H1 (cell line): ENCODE data around the gene P3H2. TPM values are rescaled to one million over a fixed set of nuclear protein-coding genes. Genes with fewer than 3 reads are reported as not detected.

Experiments used
- ASH2L ChIP-seq: fragments of 200-600, 300-600 bp; sonication (generic); IDR thresholded peaks from one replicate; pipeline ENCODE4 v1.7.1; 2017; ENCODE audit warnings: low read length
- HDAC2 ChIP-seq, 2 experiments: fragments of 300-600 bp in 1 of 2; sonication (generic) in 1 of 2; IDR thresholded peaks; 2 replicates each; pipeline ENCODE4 v1.6.1; 2011 to 2012; ENCODE audit warnings: low read depth in 2 of 2, low read length in 2 of 2, mild to moderate bottlenecking in 2 of 2, moderate library complexity in 2 of 2, borderline replicate concordance in 1 of 2, inconsistent platforms in 1 of 2
- JUN ChIP-seq: IDR thresholded peaks from 2 replicates; pipeline ENCODE4 v1.6.1; 2011; ENCODE audit warnings: low read depth, mild to moderate bottlenecking, improper control_type of control experiment, low read length
- POU5F1 ChIP-seq: IDR thresholded peaks from 2 replicates; pipeline ENCODE4 v1.6.1; 2011; ENCODE audit warnings: low read depth, mild to moderate bottlenecking, low read length, moderate library complexity
- RAD21 ChIP-seq, 2 experiments: IDR thresholded peaks in 1 of 2; conservative IDR thresholded peaks in 1 of 2; 2 replicates each; pipeline ENCODE4 v1.6.1; 2011; ENCODE audit warnings: low read depth in 2 of 2, low read length in 2 of 2, improper control_type of control experiment in 1 of 2, inconsistent platforms in 1 of 2, mild to moderate bottlenecking in 1 of 2, moderate library complexity in 1 of 2
- SP1 ChIP-seq: IDR thresholded peaks from 2 replicates; pipeline ENCODE4 v1.6.1; 2011; ENCODE audit warnings: low read depth, low read length
- SRF ChIP-seq: IDR thresholded peaks from 2 replicates; pipeline ENCODE4 v1.6.1; 2011; ENCODE audit warnings: mild to moderate bottlenecking, low read depth, low read length, moderate library complexity
- TCF12 ChIP-seq: IDR thresholded peaks from 2 replicates; pipeline ENCODE4 v1.6.1; 2011; ENCODE audit warnings: low read depth, mild to moderate bottlenecking, low read length
- polyA plus RNA-seq, 7 experiments: library from polyadenylated mRNA; depleted of rRNA in 3 of 7; stranded (reverse) in 5 of 7; unstranded in 2 of 7; fragments of >200 nt in 5 of 7; fragments of 200-250 nt in 2 of 7; gene quantifications; 1 replicate in 5 of 7; 2 replicates in 1 of 7; 4 replicates in 1 of 7; pipeline versions ENCODE4 v1.2.1 to v1.2.3, GENCODE V29; 2011 to 2013; ENCODE audit warnings: missing spikeins in 2 of 7, mixed read lengths in 2 of 7
- total RNA-seq: library from RNA; stranded (reverse); fragmentation: NEBNext Ultra II Directional; extraction: Animal tissue kit (Norgen Biotek cat#: 25700); gene quantifications from 2 replicates; pipeline ENCODE4 v1.2.1, GENCODE V29; 2021
- TF ChIP-seq, protein P1 (sequence below): fragments of 300-600 bp; sonication (generic); IDR thresholded peaks from 2 replicates; pipeline ENCODE4 v1.7.1; 2012; ENCODE audit warnings: low read length, moderate library complexity, mild to moderate bottlenecking, inconsistent platforms; ENCODE audit not compliant: insufficient replicate concordance
- TF ChIP-seq, protein P2 (sequence below): IDR thresholded peaks from 2 replicates; pipeline ENCODE4 v1.6.1; 2012; ENCODE audit warnings: inconsistent platforms

Gene P3H2
- total and polyA plus RNA-seq, 2 of the 8 experiments (the other 6 are each of a cell fraction or from before 2014, with no cell fraction given): 40.5 to 60.4 TPM

- peak; percentile 48 to 61; a peak in 2 of 4 replicates for TF ChIP-seq HDAC2 (IDR thresholded peaks at IDR 0.05; ENCODE audit: borderline replicate concordance in 1 of 2, low read depth in 2 of 2, low read length in 2 of 2)
- peak; percentile 48; the same call in 1 of the 2 replicates for TF ChIP-seq POU5F1
- peak in 1 of 2 experiments; percentile 16; a peak in 2 of 4 replicates for TF ChIP-seq RAD21 (IDR thresholded peaks at IDR 0.05 in 1 of 2, conservative IDR thresholded peaks at IDR 0.05 in 1 of 2; ENCODE audit: low read depth in 2 of 2, low read length in 2 of 2)
- TF ChIP-seq ASH2L: no peak
- TF ChIP-seq SP1: 0 out of 2 replicates have a peak, but pooled peaks have one; percentile 27
- TF ChIP-seq JUN: no peak
- no peak for TF ChIP-seq SRF
- TF ChIP-seq TCF12: peak; percentile 74; the same call in 1 of the 2 replicates
- TF ChIP-seq, protein P1, sequence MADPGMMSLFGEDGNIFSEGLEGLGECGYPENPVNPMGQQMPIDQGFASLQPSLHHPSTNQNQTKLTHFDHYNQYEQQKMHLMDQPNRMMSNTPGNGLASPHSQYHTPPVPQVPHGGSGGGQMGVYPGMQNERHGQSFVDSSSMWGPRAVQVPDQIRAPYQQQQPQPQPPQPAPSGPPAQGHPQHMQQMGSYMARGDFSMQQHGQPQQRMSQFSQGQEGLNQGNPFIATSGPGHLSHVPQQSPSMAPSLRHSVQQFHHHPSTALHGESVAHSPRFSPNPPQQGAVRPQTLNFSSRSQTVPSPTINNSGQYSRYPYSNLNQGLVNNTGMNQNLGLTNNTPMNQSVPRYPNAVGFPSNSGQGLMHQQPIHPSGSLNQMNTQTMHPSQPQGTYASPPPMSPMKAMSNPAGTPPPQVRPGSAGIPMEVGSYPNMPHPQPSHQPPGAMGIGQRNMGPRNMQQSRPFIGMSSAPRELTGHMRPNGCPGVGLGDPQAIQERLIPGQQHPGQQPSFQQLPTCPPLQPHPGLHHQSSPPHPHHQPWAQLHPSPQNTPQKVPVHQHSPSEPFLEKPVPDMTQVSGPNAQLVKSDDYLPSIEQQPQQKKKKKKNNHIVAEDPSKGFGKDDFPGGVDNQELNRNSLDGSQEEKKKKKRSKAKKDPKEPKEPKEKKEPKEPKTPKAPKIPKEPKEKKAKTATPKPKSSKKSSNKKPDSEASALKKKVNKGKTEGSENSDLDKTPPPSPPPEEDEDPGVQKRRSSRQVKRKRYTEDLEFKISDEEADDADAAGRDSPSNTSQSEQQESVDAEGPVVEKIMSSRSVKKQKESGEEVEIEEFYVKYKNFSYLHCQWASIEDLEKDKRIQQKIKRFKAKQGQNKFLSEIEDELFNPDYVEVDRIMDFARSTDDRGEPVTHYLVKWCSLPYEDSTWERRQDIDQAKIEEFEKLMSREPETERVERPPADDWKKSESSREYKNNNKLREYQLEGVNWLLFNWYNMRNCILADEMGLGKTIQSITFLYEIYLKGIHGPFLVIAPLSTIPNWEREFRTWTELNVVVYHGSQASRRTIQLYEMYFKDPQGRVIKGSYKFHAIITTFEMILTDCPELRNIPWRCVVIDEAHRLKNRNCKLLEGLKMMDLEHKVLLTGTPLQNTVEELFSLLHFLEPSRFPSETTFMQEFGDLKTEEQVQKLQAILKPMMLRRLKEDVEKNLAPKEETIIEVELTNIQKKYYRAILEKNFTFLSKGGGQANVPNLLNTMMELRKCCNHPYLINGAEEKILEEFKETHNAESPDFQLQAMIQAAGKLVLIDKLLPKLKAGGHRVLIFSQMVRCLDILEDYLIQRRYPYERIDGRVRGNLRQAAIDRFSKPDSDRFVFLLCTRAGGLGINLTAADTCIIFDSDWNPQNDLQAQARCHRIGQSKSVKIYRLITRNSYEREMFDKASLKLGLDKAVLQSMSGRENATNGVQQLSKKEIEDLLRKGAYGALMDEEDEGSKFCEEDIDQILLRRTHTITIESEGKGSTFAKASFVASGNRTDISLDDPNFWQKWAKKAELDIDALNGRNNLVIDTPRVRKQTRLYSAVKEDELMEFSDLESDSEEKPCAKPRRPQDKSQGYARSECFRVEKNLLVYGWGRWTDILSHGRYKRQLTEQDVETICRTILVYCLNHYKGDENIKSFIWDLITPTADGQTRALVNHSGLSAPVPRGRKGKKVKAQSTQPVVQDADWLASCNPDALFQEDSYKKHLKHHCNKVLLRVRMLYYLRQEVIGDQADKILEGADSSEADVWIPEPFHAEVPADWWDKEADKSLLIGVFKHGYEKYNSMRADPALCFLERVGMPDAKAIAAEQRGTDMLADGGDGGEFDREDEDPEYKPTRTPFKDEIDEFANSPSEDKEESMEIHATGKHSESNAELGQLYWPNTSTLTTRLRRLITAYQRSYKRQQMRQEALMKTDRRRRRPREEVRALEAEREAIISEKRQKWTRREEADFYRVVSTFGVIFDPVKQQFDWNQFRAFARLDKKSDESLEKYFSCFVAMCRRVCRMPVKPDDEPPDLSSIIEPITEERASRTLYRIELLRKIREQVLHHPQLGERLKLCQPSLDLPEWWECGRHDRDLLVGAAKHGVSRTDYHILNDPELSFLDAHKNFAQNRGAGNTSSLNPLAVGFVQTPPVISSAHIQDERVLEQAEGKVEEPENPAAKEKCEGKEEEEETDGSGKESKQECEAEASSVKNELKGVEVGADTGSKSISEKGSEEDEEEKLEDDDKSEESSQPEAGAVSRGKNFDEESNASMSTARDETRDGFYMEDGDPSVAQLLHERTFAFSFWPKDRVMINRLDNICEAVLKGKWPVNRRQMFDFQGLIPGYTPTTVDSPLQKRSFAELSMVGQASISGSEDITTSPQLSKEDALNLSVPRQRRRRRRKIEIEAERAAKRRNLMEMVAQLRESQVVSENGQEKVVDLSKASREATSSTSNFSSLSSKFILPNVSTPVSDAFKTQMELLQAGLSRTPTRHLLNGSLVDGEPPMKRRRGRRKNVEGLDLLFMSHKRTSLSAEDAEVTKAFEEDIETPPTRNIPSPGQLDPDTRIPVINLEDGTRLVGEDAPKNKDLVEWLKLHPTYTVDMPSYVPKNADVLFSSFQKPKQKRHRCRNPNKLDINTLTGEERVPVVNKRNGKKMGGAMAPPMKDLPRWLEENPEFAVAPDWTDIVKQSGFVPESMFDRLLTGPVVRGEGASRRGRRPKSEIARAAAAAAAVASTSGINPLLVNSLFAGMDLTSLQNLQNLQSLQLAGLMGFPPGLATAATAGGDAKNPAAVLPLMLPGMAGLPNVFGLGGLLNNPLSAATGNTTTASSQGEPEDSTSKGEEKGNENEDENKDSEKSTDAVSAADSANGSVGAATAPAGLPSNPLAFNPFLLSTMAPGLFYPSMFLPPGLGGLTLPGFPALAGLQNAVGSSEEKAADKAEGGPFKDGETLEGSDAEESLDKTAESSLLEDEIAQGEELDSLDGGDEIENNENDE: peak; percentile 19
- TF ChIP-seq, protein P2, sequence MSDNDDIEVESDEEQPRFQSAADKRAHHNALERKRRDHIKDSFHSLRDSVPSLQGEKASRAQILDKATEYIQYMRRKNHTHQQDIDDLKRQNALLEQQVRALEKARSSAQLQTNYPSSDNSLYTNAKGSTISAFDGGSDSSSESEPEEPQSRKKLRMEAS: no peak
These were observed 34.5 kb downstream of the P3H2 start (continued) for GRCh38 chr3:190086191-190086590.
